ENCODE data around the gene NELL2. TPM values are rescaled to one million over a fixed set of nuclear protein-coding genes. Genes with fewer than 3 reads are reported as not detected.

Gene NELL2
- polyA plus RNA-seq, 1 of the 3 experiments (the other 2 are of a cell fraction), result 0.35 TPM

- Histone ChIP-seq H3F3A (replicated peaks; ENCODE audit: insufficient read depth) (no peaks in the 10 kb centered on the region), H4K20me1 (ENCODE audit: insufficient read depth) (no peaks in the 10 kb centered on the region), H3K4me2 (no peak overlapping the region), H3K4me3 (ENCODE audit: low read depth in 2 of 2, low read length in 1 of 2) (no peak overlapping the region), H3K9me2 (no peaks in the 10 kb centered on the region), H3K27me3 (ENCODE audit: insufficient read depth) (no peaks in the 10 kb centered on the region), H2AFZ (ENCODE audit: low read depth) (no peak overlapping the region), H3K9ac (no peak overlapping the region), H3K79me2 (ENCODE audit: insufficient read depth) (no peaks in the 10 kb centered on the region), H3K27ac (ENCODE audit: low read depth in 2 of 2, low read length in 1 of 2) (no peak overlapping the region), H3K4me1 (ENCODE audit: control insufficient read depth in 1 of 2, insufficient read depth in 2 of 2, low read depth in 1 of 2, low read length in 1 of 2) (no peaks in the 10 kb centered on the region), H3K36me3 (replicated peaks in 1 of 2; ENCODE audit: control insufficient read depth in 1 of 2, insufficient read depth in 2 of 2, low read length in 1 of 2) (no peaks in the 10 kb centered on the region), H3K9me3 (no peaks in the 10 kb centered on the region)
- ChIA-PET CTCF (no interaction called here), POLR2A (no interaction called here)
- WGBS (ENCODE audit: low lambda C conversion rate), result 50% methylated on average over 3 of the region's 3 CpGs
- TF ChIP-seq GABPA (IDR thresholded peaks at IDR 0.05; ENCODE audit: low read depth) (no peak), IRF3 (IDR thresholded peaks at IDR 0.05; ENCODE audit: low read depth, low read length) (no peak), FOXM1 (IDR thresholded peaks at IDR 0.05; ENCODE audit: low read depth) (no peak), SIN3A (IDR thresholded peaks at IDR 0.05; ENCODE audit: borderline replicate concordance, low read depth, low read length) (no peak), RXRA (IDR thresholded peaks at IDR 0.05; ENCODE audit: borderline replicate concordance, low read depth) (no peak), USF1 (IDR thresholded peaks at IDR 0.05; ENCODE audit: borderline replicate concordance, low read depth) (no peak), FOXJ3 (CRISPR knock-in tag; IDR thresholded peaks at IDR 0.05) (no peak), ZBTB33 (IDR thresholded peaks at IDR 0.05; ENCODE audit: borderline replicate concordance, low read depth) (no peak), NFIC (IDR thresholded peaks at IDR 0.05; ENCODE audit: borderline replicate concordance) (no peak)
- DNase-seq, result no peak
These were observed 415.9 kb downstream of the NELL2 start for GRCh38 chr12:44460261-44460660.

- ChIA-PET CTCF (interaction anchor here (1.3 kb wide), 1 partner anchor 11 kb away, joined by 3 read pairs; no protein-coding TSS in a partner anchor), POLR2A (no interaction called here)
- Histone ChIP-seq H3K4me2 (no peak overlapping the region), H3K4me3 (ENCODE audit: low read depth in 2 of 2, low read length in 1 of 2) (no peak overlapping the region), H3K36me3 (replicated peaks in 1 of 2; ENCODE audit: control insufficient read depth in 1 of 2, insufficient read depth in 2 of 2, low read length in 1 of 2) (no peaks in the 10 kb centered on the region), H3F3A (replicated peaks; ENCODE audit: insufficient read depth) (no peaks in the 10 kb centered on the region), H4K20me1 (ENCODE audit: insufficient read depth) (no peaks in the 10 kb centered on the region), H3K27me3 (ENCODE audit: insufficient read depth) (no peaks in the 10 kb centered on the region), H3K9ac (no peak overlapping the region), H3K4me1 (ENCODE audit: control insufficient read depth in 1 of 2, insufficient read depth in 2 of 2, low read depth in 1 of 2, low read length in 1 of 2) (no peaks in the 10 kb centered on the region), H3K9me3 (no peaks in the 10 kb centered on the region), H3K79me2 (ENCODE audit: insufficient read depth) (no peaks in the 10 kb centered on the region), H3K9me2 (no peaks in the 10 kb centered on the region), H2AFZ (ENCODE audit: low read depth) (no peak overlapping the region), H3K27ac (ENCODE audit: low read depth in 2 of 2, low read length in 1 of 2) (no peak overlapping the region)
- TF ChIP-seq RCOR1 (IDR thresholded peaks at IDR 0.05; ENCODE audit: low read length) (no peak), FOXM1 (IDR thresholded peaks at IDR 0.05; ENCODE audit: low read depth) (no peak), TCF12 (IDR thresholded peaks at IDR 0.05) (no peak), NFIC (IDR thresholded peaks at IDR 0.05; ENCODE audit: borderline replicate concordance) (no peak), USF1 (IDR thresholded peaks at IDR 0.05; ENCODE audit: borderline replicate concordance, low read depth) (no peak), CHD2 (IDR thresholded peaks at IDR 0.05; ENCODE audit: low read length, partially characterized antibody) (no peak), FOXJ3 (CRISPR knock-in tag; IDR thresholded peaks at IDR 0.05) (no peak), MXI1 (IDR thresholded peaks at IDR 0.05; ENCODE audit: low read depth, low read length) (no peak), YY1 (IDR thresholded peaks at IDR 0.05; ENCODE audit: low read depth) (no peak), NRF1 (IDR thresholded peaks at IDR 0.05; ENCODE audit: low read depth, low read length) (no peak), EP300 (IDR thresholded peaks at IDR 0.05; ENCODE audit: borderline replicate concordance in 1 of 2, low read depth in 1 of 2, low read length in 1 of 2) (no peak), SMC3 (IDR thresholded peaks at IDR 0.05; ENCODE audit: low read depth, low read length) (no peak), RFX5 (IDR thresholded peaks at IDR 0.05; ENCODE audit: low read length) (no peak), GABPA (IDR thresholded peaks at IDR 0.05; ENCODE audit: low read depth) (no peak), RAD21 (IDR thresholded peaks at IDR 0.05; ENCODE audit: low read length) (no peak), JUND (IDR thresholded peaks at IDR 0.05) (no peak)
- WGBS (ENCODE audit: low lambda C conversion rate), result 33% methylated on average over 3 of the region's 3 CpGs
- DNase-seq, result no peak
These were observed 416.5 kb downstream of the NELL2 start for GRCh38 chr12:44459569-44459968.

Data from SK-N-SH (cell line).